Activated CD4-positive, alpha-beta memory T cell treated with anti-CD3 and anti-CD28 coated beads for 36 hours (primary cell): ENCODE results near the gene DIS3. TPM values are rescaled to one million over a fixed set of nuclear protein-coding genes. Genes with fewer than 3 reads are reported as not detected.
A peak's percentile ranks its signal among the peaks of the same experiment; 100 is the strongest.
"Not testable (repeated sequence)": the region's sequence is repeated elsewhere in the genome, so short reads cannot be mapped to it uniquely, and the experiment has no call there.

ENCODE experiments used
- CTCF ChIA-PET: fragments of 350-600 bp; sonication (Branson Sonifier 250); formaldehyde crosslinking; loops from one replicate; lab custom pipeline; 2021; ENCODE audit warnings: antibody characterized with exemption, inconsistent platforms; lab: Charles Lee
- POLR2A ChIA-PET: fragments of 350-600 bp; sonication (Branson Sonifier 250); formaldehyde crosslinking; loops from one replicate; lab custom pipeline; 2021; ENCODE audit warnings: antibody characterized with exemption; lab: Charles Lee
- DNase-seq: peaks from one replicate; pipeline ENCODE4 v3.0.0-alpha.2; 2020
- H3K27ac Mint-ChIP-seq: one replicate; pipeline ENCODE4 v1.8.0; 2021; ENCODE audit warnings: mixed read lengths
- H3K27me3 Mint-ChIP-seq: one replicate; pipeline ENCODE4 v1.8.0; 2021; ENCODE audit warnings: mixed read lengths
- H3K36me3 Mint-ChIP-seq: one replicate; pipeline ENCODE4 v1.8.0; 2021; ENCODE audit warnings: mixed read lengths
- H3K4me1 Mint-ChIP-seq: one replicate; pipeline ENCODE4 v1.8.0; 2021; ENCODE audit warnings: low read depth, mixed read lengths
- H3K4me3 Mint-ChIP-seq: one replicate; pipeline ENCODE4 v1.8.0; 2021; ENCODE audit warnings: mild to moderate bottlenecking, mixed read lengths
- H3K9me3 Mint-ChIP-seq: one replicate; pipeline ENCODE4 v1.8.0; 2021; ENCODE audit warnings: mixed read lengths
- intact Hi-C: fragments of 100-400 bp; cut with micrococcal nuclease; formaldehyde crosslinking; loops from one replicate; pipeline ENCODE4 v1.15.1; 2023
- total RNA-seq, 2 experiments: library from RNA; stranded (reverse); gene quantifications; one replicate each; pipeline ENCODE4 v1.2.3, GENCODE V29; 2021

Gene DIS3
- total RNA-seq, 2 experiments from 2014 or later: 48.2 to 49.5 TPM

DNA sequence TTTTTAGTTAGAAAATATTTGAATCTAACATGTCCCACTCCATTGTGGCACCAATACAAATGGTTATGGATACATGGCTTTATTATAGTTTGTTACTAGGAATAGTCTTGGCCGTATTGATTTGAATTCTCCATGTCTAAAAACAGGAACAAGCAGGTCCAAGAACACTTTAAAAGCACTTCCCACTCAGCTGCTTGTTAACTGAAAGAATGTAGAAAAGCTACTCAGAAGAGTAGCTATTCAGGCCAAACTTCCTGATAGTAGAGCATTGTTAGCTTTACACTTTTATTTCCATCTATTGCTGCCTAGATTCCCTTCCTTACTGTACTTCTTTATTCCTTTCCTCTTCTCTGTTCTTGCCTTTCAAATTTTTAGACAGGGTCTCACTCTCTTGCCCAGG lies 7.1 kb upstream of the DIS3 start:
- H3K36me3 Mint-ChIP-seq: peaks cover 33% of the 10 kb centered on the region
- POLR2A ChIA-PET: no interaction called here
- no peaks in the 10 kb centered on the region for H3K27me3 Mint-ChIP-seq
- peaks cover 26% of the 10 kb centered on the region for H3K4me1 Mint-ChIP-seq
- no peaks in the 10 kb centered on the region for H3K9me3 Mint-ChIP-seq
- CTCF ChIA-PET: interaction anchor here (0.6 kb wide), 1 partner anchor 183 kb away, joined by 3 read pairs; no protein-coding TSS in a partner anchor
- DNase-seq: no peak
- intact Hi-C loops: no loop called here
- no peak overlapping the region for H3K27ac Mint-ChIP-seq
- no peak overlapping the region for H3K4me3 Mint-ChIP-seq

DNA sequence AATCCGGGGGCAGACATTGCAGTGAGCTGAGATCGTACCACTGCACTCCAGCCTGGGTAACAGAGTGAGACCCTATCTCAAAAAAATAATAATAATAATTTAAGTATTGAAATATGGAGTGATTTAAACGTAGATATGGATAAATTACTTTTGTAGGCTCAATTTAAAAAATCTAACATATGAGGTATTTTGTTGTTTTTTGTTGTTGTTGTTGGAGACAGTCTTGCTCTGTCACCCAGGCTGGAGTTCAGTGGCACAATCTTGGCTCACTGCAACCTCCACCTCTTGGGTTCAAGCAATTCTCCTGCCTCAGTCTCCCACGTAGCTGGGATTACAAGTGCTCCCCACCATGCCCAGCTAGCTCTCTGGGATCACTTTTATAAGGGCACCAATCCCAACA lies 3.0 kb upstream of the DIS3 start:
- DNase-seq, H3K27ac Mint-ChIP-seq, H3K9me3 Mint-ChIP-seq, CTCF ChIA-PET, H3K4me3 Mint-ChIP-seq, H3K27me3 Mint-ChIP-seq, POLR2A ChIA-PET: not testable (repeated sequence)
- Mint-ChIP-seq H3K36me3 (peaks cover 25% of the 10 kb centered on the region), H3K4me1 (peaks cover 41% of the 10 kb centered on the region)
- intact Hi-C loops: loop anchor here (5.0 kb wide), 2 partner anchors 37 to 1353 kb away; no protein-coding TSS in a partner anchor

DNA sequence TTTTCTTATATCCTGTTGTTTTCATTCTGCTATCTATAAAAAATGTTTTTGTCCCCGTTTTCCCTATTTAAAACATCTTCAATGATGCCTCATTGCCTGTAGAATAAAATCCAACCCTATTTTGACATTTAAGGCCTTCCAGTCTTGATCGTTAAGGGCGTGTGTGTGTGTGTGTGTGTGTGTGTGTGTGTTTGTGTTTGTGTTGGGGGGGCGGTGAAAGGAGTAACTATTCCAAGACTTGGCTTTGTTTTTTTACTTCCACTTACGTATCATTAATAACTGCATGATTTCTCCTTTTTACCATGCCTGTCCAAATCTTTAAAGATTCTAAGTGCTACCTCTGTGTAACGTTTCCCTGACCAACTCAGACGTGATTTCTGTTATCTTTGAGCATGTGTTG lies 1.0 kb upstream of the DIS3 start:
- H3K4me3 Mint-ChIP-seq: peak overlapping the region; percentile 99
- DNase-seq: no peak
- ChIA-PET CTCF (no interaction called here), POLR2A (no interaction called here)
- H3K36me3 Mint-ChIP-seq: peaks cover 27% of the 10 kb centered on the region
- peak overlapping the region; percentile 100 for H3K27ac Mint-ChIP-seq
- H3K9me3 Mint-ChIP-seq: no peaks in the 10 kb centered on the region
- intact Hi-C loops: loop anchor here (1.0 to 5.0 kb wide), 3 partner anchors 35 to 1355 kb away; no protein-coding TSS in a partner anchor
- no peaks in the 10 kb centered on the region for H3K27me3 Mint-ChIP-seq
- H3K4me1 Mint-ChIP-seq: peaks cover 48% of the 10 kb centered on the region

- Mint-ChIP-seq H3K27me3 (no peaks in the 10 kb centered on the region), H3K9me3 (no peaks in the 10 kb centered on the region), H3K36me3 (peaks cover 59% of the 10 kb centered on the region), H3K4me1 (peaks cover 15% of the 10 kb centered on the region), H3K27ac (no peak overlapping the region), H3K4me3 (no peak overlapping the region)
- ChIA-PET POLR2A (no interaction called here), CTCF (no interaction called here)
- intact Hi-C loops: no loop called here
- no peak for DNase-seq
Measured at GRCh38 chr13:72774019-72774418, 7.7 kb downstream of the DIS3 start.

DNA sequence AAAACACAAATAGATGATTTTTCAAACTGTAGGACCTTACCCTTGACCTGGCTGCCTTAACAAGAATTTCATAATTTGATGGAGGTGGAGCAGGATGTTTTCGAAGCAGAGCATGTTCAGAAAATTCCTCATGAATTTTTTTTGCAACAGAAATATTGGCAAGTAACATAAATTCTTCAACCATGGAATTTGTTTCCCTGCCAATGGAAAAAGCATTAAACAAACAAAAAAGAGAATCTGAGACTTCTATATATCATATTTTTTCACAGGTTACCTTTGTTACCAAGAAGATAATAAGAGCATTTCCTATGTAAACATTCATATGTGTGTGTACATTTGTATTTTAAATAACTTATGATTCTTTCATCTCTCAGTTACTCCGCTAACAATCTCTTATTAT lies 18.3 kb downstream of the DIS3 start:
- no peak overlapping the region for H3K4me3 Mint-ChIP-seq
- no peaks in the 10 kb centered on the region for H3K9me3 Mint-ChIP-seq
- no peaks in the 10 kb centered on the region for H3K4me1 Mint-ChIP-seq
- CTCF ChIA-PET: no interaction called here
- H3K27ac Mint-ChIP-seq: no peak overlapping the region
- intact Hi-C loops: no loop called here
- POLR2A ChIA-PET: no interaction called here
- H3K36me3 Mint-ChIP-seq: peaks cover 64% of the 10 kb centered on the region
- no peak for DNase-seq
- H3K27me3 Mint-ChIP-seq: no peaks in the 10 kb centered on the region

DNA sequence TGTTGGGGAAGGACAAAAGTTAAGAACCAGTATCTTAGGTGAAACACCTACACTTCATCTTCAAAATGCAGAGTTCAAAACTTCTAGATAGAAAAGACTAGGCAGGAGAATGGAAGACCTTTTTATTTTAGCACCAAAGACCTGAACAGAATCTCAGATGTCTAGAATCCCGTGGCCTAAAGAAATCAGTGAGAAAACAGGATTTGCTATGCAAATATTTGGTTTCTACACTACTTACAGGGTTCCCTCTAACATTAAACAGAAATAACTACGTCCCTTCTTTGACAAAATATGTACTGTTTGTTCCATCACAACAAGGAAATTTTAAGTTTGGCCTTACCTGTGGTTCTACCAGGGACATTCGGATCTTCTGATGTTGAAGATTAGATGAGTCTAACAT lies 21.5 kb downstream of the DIS3 start:
- DNase-seq: no peak
- H3K9me3 Mint-ChIP-seq: no peaks in the 10 kb centered on the region
- H3K4me1 Mint-ChIP-seq: no peaks in the 10 kb centered on the region
- ChIA-PET CTCF (no interaction called here), POLR2A (no interaction called here)
- peaks cover 54% of the 10 kb centered on the region for H3K36me3 Mint-ChIP-seq
- H3K27ac Mint-ChIP-seq: no peak overlapping the region
- H3K27me3 Mint-ChIP-seq: no peaks in the 10 kb centered on the region
- no peak overlapping the region for H3K4me3 Mint-ChIP-seq
- intact Hi-C loops: no loop called here

DNA sequence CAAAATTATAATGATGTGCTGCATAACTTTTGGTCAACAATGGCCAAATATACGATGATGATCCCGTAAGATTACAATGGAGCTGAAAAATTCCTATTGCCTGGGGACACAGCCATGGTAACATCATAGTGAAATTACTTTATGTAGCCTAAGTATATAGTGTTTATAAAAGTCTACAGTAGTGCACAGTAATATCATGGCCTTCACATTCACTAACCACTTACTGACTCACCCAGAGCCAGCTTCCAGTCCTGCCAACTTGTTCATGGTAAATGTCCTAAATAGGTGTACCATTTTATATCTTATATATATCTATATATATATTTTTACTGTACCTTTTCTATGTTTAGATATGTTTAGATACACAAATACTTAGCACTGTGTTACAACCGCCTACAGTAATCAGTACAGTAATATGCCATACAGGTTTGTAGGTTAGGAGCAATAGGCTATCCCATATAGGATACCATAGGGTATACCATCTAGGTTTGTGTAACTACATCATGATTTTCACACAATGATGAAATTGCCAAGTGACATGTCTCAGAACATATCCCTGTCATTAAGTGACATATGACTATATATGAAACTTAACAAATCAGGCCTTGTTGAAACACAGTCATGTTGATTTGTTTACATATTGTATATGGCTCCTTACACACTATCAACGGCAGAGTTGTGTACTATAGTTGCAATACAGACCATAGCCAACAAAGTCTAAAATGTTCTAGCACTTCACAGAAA lies 23.7 kb downstream of the DIS3 start:
- intact Hi-C loops: loop anchor here (2.0 kb wide), 1 partner anchor 23 kb away; the partner anchor contains the start of gene DIS3
- POLR2A ChIA-PET: no interaction called here

DNA sequence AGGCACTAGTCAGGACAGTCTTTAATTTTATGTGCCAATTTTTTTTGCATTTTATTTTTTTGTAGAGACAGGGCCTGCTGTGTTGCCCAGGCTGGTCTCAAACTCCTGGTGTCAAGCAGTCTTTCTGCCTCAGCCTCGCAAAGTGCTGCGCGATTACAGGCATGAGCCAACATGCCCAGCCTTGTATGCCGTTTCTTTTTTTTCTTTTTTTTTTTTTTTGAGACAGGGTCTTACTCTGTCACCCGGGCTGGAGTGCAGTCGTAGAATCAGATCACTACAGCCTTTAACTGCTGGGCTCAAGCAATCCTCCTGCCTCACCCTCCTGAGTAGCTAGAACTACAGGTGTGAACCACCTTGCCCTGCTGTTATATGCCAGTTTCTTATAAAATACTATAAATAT lies 27.6 kb downstream of the DIS3 start:
- Mint-ChIP-seq H3K27me3 (no peaks in the 10 kb centered on the region), H3K4me1 (no peaks in the 10 kb centered on the region), H3K9me3 (no peaks in the 10 kb centered on the region), H3K27ac (no peak overlapping the region), H3K4me3 (no peak overlapping the region), H3K36me3 (peaks cover 48% of the 10 kb centered on the region)
- ChIA-PET CTCF (no interaction called here), POLR2A (no interaction called here)
- DNase-seq: no peak
- intact Hi-C loops: no loop called here

More for the DNA sequence above, 23.7 kb downstream of the DIS3 start:
- no peaks in the 10 kb centered on the region for H3K27me3 Mint-ChIP-seq
- no peak for DNase-seq
- CTCF ChIA-PET: no interaction called here
- H3K27ac Mint-ChIP-seq: no peak overlapping the region
- no peaks in the 10 kb centered on the region for H3K9me3 Mint-ChIP-seq
- H3K36me3 Mint-ChIP-seq: peaks cover 44% of the 10 kb centered on the region
- H3K4me1 Mint-ChIP-seq: no peaks in the 10 kb centered on the region
- H3K4me3 Mint-ChIP-seq: no peak overlapping the region

- intact Hi-C loops: no loop called here
- Mint-ChIP-seq H3K9me3 (no peaks in the 10 kb centered on the region), H3K36me3 (peaks cover 59% of the 10 kb centered on the region), H3K4me1 (peaks cover 10% of the 10 kb centered on the region), H3K27ac (no peak overlapping the region), H3K27me3 (no peaks in the 10 kb centered on the region), H3K4me3 (no peak overlapping the region)
- POLR2A ChIA-PET: interaction anchor here (0.8 to 1.1 kb wide), 2 partner anchors 15 to 23 kb away, joined by 3 read pairs; partner anchors contain the start of gene BORA
- CTCF ChIA-PET: no interaction called here
- no peak for DNase-seq
Measured at GRCh38 chr13:72751220-72751619, 30.5 kb downstream of the DIS3 start.

- intact Hi-C loops: loop anchor here (2.0 to 5.0 kb wide), 2 partner anchors 16 to 37 kb away; partner anchors contain the start of genes DIS3 and PIBF1
- CTCF ChIA-PET: no interaction called here
- Mint-ChIP-seq H3K4me1 (peaks cover 20% of the 10 kb centered on the region), H3K27me3 (no peaks in the 10 kb centered on the region), H3K27ac (no peak overlapping the region), H3K4me3 (no peak overlapping the region), H3K9me3 (no peaks in the 10 kb centered on the region), H3K36me3 (peaks cover 37% of the 10 kb centered on the region)
- DNase-seq: no peak
- POLR2A ChIA-PET: interaction anchor here (1.2 kb wide), 1 partner anchor 10 kb away, joined by 3 read pairs; no protein-coding TSS in a partner anchor
Measured at GRCh38 chr13:72745260-72745659, 36.4 kb downstream of the DIS3 start.

GRCh38 chr13:72740015-72740414 lies 41.7 kb downstream of the DIS3 start:
- Mint-ChIP-seq H3K36me3 (peaks cover 32% of the 10 kb centered on the region), H3K4me3 (no peak overlapping the region), H3K27me3 (no peaks in the 10 kb centered on the region), H3K9me3 (no peaks in the 10 kb centered on the region), H3K4me1 (peaks cover 7% of the 10 kb centered on the region), H3K27ac (no peak overlapping the region)
- POLR2A ChIA-PET: no interaction called here
- no peak for DNase-seq
- intact Hi-C loops: no loop called here
- CTCF ChIA-PET: no interaction called here

- ChIA-PET POLR2A (no interaction called here), CTCF (no interaction called here)
Measured at GRCh38 chr13:72737033-72737432, 44.7 kb downstream of the DIS3 start.

DNA sequence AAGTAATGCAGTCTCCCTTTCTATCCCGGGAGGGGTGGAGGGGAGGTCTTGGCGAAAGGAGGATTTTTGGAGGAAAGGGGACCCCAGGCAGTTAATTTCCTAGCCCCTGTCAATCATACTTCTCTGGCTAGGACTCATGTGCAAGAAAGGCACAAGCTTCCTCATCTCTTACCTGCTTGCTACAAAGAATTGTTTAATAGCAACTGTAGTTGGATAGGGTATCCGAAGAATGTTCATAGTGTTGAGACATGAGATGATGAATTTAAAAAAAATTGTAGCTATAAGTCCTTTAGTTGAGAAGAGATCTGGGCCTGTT lies 53.5 kb downstream of the DIS3 start:
- Mint-ChIP-seq H3K27me3 (peaks cover 2% of the 10 kb centered on the region), H3K27ac (peak overlapping the region; percentile 76), H3K4me3 (peak overlapping the region; percentile 93), H3K36me3 (peaks cover 27% of the 10 kb centered on the region), H3K9me3 (no peaks in the 10 kb centered on the region), H3K4me1 (peaks cover 38% of the 10 kb centered on the region)
- POLR2A ChIA-PET: interaction anchor here (1.3 to 1.8 kb wide), 2 partner anchors 23 to 53 kb away, joined by 3 to 4 read pairs; no protein-coding TSS in a partner anchor
- CTCF ChIA-PET: no interaction called here
- intact Hi-C loops: loop anchor here (2.0 to 10.0 kb wide), 5 partner anchors 17 to 1409 kb away; partner anchors contain the start of gene KLF5
- no peak for DNase-seq

More at GRCh38 chr13:72737033-72737432, 44.7 kb downstream of the DIS3 start:
- no peak for DNase-seq
- Mint-ChIP-seq H3K9me3 (no peaks in the 10 kb centered on the region), H3K27ac (no peak overlapping the region), H3K4me1 (peaks cover 10% of the 10 kb centered on the region), H3K36me3 (peaks cover 36% of the 10 kb centered on the region), H3K27me3 (no peaks in the 10 kb centered on the region), H3K4me3 (no peak overlapping the region)
- intact Hi-C loops: no loop called here
